H1 (cell line): Measurements from ENCODE around the gene PAPOLA. TPM values are rescaled to one million over a fixed set of nuclear protein-coding genes. Genes with fewer than 3 reads are reported as not detected.

Experiments used
- CEBPB ChIP-seq: IDR thresholded peaks from 2 replicates; pipeline ENCODE4 v1.6.1; 2012; ENCODE audit warnings: low read depth, low read length
- GTF2F1 ChIP-seq: IDR thresholded peaks from 2 replicates; pipeline ENCODE4 v1.6.1; 2012; ENCODE audit warnings: low read depth, low read length, improper control_type of control experiment, borderline replicate concordance
- KDM5A ChIP-seq: fragments of 200-600 bp; IDR thresholded peaks from 2 replicates; pipeline ENCODE4 v1.7.1; 2012; ENCODE audit warnings: mild to moderate bottlenecking, low read length, inconsistent platforms, mixed read lengths
- MAFK ChIP-seq: IDR thresholded peaks from 2 replicates; pipeline ENCODE4 v1.6.1; 2012; ENCODE audit warnings: low read depth, mild to moderate bottlenecking, improper control_type of control experiment, low read length
- RFX5 ChIP-seq: IDR thresholded peaks from 2 replicates; pipeline ENCODE4 v1.6.1; 2011; ENCODE audit warnings: low read depth, low read length, improper control_type of control experiment, borderline replicate concordance
- polyA plus RNA-seq, 7 experiments: library from polyadenylated mRNA; depleted of rRNA in 3 of 7; stranded (reverse) in 5 of 7; unstranded in 2 of 7; fragments of >200 nt in 5 of 7; fragments of 200-250 nt in 2 of 7; gene quantifications; 1 replicate in 5 of 7; 2 replicates in 1 of 7; 4 replicates in 1 of 7; pipeline versions ENCODE4 v1.2.1 to v1.2.3, GENCODE V29; 2011 to 2013; ENCODE audit warnings: missing spikeins in 2 of 7, mixed read lengths in 2 of 7
- total RNA-seq: library from RNA; stranded (reverse); fragmentation: NEBNext Ultra II Directional; extraction: Animal tissue kit (Norgen Biotek cat#: 25700); gene quantifications from 2 replicates; pipeline ENCODE4 v1.2.1, GENCODE V29; 2021
- TF ChIP-seq, protein P1 (sequence below): IDR thresholded peaks from 2 replicates; pipeline ENCODE4 v1.6.1; 2011; ENCODE audit warnings: low read length, improper control_type of control experiment

Gene PAPOLA
- total and polyA plus RNA-seq, 2 of the 8 experiments (the other 6 are each of a cell fraction or from before 2014, with no cell fraction given), result 163 to 239 TPM

DNA sequence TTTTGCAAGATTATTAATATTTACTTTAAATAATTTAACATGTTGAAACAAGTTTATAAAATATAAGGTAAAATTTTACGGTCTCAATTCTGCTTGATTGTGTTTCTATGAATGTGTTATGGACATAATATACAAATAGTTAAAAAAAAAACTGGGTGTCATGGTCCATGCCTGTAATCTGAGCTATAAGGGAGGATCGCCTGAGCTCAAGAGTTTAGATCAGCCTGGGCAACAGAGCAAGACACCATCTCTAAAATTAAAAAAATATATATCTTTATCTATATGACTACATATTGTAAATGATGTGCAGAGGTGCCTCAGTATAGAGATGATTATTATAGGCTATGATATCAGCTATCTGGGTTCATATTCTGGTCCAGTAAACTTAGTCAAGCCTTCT, 9.9 kb downstream of the PAPOLA start (continued):
- TF ChIP-seq, protein P1, sequence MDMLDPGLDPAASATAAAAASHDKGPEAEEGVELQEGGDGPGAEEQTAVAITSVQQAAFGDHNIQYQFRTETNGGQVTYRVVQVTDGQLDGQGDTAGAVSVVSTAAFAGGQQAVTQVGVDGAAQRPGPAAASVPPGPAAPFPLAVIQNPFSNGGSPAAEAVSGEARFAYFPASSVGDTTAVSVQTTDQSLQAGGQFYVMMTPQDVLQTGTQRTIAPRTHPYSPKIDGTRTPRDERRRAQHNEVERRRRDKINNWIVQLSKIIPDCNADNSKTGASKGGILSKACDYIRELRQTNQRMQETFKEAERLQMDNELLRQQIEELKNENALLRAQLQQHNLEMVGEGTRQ, result no peak
- no peak for TF ChIP-seq RFX5
- no peak for TF ChIP-seq MAFK
- no peak for TF ChIP-seq CEBPB
- no peak for TF ChIP-seq GTF2F1
- no peak for TF ChIP-seq KDM5A
